DMS53 treated with DMSO at 0.1 percent for 48 hours (cell line): ENCODE measurements around the gene TVP23A.

Source experiments
- DNase-seq: peaks from one replicate; lab custom pipeline; 2025; ENCODE audit not compliant: unreplicated experiment; lab: John Stamatoyannopoulos, UW

TVP23A gene

DNA sequence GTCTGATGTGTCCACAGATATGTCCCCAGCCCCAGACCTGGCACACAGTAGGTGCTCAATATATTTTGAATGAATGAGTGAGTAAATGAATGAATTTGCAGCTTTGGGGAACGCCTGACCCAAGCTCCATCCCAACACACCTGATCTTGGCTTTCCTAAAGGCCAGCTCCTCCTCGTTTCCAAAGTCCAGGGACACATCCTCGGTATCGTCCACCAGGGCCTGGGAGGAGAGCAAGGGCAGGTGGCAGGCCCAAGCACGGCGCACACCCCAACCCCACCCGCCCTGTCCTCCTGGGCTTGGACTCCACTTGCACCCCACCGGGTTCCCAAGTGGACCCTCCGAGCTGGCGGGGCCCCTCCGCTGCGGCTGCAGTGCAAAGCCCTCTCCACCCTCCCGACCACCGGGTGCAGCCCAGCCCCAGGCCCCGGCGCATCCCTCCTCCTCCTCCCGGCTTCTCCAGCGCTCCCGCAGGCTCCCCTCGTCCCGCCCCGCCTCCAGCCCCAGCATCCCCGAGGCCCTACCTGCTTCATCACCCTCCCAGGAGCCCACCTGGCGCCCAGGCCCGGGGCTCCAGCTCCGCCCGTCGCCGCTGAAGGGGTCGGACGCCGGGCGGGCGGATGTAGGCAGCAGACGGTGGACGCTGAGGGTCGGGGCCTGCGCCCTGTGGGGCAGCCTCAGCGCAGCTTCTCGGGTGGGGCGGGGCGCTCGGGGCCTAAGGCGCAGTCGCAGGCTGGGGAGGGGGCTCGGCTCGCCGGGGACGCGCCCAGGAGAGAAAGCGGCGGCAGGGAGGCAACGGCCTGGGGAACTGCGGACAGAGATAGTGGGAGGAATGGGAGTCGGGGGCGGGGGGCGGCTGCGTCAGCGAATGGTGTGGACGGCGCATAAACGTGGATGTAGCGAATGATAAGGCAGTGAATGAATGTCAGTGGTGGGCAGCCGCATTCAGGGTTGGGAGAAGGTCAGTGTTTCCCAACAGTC is at the start of gene TVP23A:
TVP23A (minus strand) TSS at position 832 of the 979 bp plus-strand sequence; CDS start at position 531, 301 bp downstream.
- DNase-seq = no peak

DNA sequence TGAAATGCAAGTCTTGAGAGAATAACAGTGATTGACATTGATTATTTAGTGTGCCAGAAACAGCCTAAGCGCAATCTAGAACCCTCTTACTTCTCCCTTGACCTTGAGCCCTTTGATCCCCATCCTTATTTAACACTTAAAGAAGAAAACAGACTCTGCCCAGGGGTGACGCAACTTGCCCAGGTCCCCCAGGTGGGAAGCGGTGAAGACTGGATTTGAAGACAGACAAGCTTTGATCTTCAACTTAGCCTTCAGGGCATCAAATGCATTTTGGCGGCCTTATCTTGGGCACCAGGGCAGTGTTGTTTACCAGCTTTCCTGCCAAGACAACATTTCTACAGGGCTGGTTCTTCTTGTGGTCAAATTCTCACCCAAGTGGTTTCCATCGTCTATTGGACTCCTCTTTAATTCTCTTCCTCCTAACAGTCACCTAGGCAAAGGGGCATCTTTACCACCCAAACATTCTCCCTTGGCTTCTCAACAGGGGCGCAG is 49.6 kb upstream of the TVP23A start:
- DNase-seq = no peak

DNA sequence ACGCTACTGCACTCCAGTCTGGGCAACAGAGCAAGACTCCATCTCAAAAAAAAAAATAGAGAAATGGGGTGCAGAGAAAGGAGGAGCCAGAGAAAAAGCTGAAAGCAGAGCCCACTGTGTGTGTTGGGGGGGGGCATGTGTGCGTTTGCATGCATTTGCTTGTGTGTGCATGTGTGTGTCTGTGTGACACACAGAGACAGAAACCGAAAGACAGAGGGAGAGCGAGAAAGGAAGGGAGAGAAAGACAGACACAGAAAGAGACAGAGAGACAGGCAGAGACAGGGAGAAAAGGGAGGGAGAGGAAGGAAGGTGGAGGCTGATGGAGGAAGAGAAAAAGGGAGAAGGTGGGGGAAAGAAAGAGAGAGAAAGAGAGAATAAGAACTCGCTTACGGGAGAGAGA is 48.6 kb upstream of the TVP23A start:
- DNase-seq = no peak

DNA sequence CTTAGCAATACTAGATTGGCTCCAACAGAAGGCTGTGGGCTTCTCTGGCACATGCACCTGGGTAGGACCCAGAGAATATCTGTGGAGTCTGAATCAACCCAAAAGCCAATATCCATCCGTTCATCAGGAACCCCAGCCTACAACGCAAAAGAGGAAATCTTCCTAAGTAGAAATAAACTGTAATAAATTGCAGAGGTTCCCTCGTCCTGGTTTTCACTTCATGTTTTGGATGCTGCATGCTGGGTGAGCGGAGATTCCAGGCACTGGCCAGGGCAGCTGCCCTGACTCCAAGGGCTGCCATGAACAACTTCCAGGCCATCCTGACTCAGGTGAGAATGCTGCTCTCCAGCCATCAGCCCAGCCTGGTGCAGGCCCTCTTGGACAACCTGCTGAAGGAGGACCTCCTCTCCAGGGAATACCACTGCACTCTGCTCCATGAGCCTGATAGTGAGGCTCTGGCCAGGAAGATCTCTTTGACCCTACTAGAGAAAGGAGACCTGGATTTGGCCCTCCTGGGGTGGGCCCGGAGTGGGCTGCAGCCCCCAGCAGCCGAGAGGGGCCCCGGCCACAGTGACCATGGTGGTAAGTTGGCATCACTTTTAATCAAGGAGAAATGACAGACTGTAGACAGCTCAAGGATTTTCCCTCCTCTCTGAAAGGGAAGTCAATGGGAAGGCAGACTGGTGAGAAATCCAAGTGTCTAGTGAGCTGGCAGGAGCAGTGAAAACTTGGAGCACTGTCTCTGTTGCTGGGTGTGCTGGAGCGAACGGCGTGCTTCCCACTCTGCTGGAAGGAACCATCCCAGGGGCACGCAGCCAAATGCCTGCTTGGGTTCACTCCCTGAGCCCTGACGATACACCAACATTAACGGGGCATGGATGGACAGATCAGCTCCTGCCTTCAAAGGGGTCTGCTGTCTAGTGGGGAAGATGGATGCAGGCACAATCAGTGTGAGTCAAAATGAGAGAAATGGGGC is 47.7 kb upstream of the TVP23A start:
- no peak for DNase-seq

DNA sequence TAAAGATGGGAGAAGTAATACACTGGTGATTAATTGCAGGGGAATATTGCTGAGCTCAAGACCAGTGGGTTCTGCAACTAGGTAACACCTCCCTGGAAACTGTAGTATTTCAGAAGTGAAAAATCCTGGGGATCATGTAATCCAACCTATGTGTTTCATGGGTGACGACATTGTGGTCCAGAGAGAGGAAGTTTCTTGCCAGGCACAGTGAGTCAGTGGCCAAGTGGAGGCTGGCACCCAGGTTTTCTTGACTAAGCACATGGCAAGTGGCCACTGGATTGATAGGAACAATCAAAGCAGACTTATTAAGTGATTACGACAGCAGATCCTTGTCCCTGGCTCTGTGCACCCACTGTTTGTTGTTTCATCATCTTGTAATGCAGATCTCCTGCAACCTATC is 43.8 kb upstream of the TVP23A start:
- DNase-seq = no peak

DNA sequence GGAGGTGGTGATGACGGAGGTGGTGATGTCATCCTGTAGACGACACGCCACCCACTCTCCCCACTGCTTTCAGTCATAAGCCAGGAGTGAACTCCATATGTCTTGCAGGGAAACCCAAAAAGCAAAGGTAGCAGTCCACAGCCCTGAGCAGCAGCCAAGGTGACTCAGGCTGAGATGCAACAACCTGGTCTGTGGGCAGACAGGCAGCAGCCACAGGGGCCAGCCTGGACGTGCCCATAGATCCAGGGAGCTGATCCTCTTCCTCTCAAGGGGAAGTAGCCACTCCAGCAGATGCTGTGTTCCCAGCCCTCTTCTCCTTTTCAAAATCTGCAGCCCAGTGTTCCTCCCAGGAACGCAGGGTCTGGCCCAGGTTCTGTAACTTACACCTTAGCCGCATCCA is 41.1 kb upstream of the TVP23A start:
- no peak for DNase-seq

DNA sequence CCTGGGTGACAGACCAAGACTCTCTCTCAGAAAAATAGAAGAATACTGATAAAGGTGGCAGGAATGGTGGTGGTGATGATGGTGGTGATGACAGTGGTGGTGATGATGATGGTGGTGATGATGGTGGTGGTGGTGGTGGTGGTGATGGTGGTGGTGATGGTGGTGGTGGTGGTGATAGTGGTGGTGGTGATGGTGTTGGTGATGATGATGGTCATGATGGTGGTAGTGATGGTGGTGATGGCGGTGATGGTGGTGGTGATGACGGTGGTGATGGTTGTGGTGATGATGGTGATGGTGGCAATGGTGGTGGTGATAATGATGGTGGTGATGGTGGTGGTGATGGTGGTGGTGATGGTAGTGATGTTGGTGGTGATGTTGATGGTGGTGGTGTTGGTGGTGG is 40.4 kb upstream of the TVP23A start:
- no peak for DNase-seq

DNA sequence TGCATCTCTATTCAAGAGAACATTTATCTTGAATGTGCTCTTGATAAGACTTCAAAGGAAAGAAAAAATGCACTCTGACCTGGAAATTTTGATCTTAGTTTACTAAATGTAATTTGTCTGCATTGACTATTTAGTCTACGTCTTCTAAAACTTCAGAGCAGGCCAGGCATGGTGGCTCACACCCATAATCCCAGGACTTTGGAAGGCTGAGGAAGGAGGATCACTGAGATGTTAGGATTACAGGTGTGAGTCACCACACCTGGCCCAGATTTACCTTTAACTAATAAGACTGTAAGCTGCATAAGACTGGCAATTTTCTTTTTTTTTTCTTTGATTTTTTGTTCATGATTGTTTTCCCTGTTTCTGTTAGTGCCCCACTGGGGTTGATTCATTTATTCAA is 39.6 kb upstream of the TVP23A start:
- DNase-seq = no peak

DNA sequence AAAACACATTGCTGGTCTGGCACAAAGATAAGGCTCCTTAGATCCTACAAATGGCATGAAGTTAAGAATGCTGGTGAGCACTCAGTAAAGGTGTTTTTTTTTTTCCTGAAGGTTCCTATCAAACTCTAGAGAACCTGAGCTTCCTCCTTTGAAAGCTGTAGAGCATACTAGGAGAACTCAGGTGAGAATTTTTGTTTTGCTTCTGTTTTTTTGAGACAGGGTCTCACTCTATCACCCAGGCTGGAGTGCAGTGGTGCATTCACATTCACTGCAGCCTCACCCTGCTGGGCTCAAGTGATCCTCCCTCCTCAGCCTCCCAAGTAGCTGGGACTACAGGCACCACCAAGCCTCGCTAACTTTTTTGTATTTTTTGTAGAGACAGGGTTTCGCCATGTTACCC is 37.4 kb upstream of the TVP23A start:
- DNase-seq = no peak

DNA sequence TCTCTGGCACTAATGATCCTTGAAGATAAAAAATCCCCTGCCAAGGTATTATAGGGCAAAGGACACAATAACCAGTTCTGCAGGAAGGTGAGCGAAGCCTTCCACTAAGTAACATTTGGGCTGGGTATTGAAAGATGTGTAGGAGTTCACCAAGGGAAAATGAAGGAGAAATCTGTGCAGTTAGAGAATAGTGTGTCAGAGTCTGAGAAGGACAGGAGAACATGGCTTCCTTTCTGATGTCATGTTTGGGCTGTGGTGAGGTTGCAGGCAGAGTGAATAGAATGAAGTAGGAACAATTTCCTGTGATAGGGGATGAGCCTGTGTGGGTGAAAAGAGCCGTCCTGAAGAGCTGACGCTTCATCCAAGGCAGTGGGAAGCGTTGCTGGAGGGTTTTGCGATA is 34.4 kb upstream of the TVP23A start:
- DNase-seq = no peak

DNA sequence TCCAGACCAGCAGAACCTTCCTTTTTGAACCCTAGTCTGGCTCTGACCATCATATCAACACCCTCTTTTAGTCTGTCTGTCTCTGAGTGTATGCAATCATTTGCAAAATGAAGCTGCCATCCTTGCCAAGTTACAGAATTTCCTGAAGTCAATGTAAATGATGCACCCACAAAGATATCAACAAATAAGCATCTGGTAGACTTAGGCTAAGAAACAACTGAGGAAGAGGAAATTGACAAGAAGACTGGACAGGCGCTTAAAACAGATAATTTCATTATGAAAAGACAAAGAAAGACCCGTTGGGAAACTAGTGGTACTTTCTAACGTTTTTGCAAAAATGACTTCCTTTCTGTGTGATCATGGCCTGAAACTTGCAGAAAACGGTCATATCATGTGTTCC is 33.7 kb upstream of the TVP23A start:
- DNase-seq = no peak

DNA sequence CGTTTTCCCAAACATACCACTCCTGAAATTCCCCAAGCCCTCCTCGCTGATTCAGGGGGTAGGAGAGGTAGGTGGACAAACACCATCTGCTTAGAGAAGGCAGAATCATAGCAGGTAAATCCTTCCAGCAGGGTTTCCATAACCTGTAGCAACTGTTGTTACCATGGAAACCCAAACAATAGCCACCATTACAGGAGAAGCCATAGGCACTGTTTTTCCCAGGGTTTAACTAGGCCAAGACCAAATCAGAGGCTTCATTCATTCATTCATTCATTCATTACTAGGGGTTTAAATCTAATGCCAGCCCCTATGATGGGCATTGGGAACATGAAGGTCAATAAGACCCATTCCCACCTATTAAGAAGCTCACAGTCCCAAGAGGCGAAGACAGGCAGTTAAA is 32.9 kb upstream of the TVP23A start:
- DNase-seq = no peak

DNA sequence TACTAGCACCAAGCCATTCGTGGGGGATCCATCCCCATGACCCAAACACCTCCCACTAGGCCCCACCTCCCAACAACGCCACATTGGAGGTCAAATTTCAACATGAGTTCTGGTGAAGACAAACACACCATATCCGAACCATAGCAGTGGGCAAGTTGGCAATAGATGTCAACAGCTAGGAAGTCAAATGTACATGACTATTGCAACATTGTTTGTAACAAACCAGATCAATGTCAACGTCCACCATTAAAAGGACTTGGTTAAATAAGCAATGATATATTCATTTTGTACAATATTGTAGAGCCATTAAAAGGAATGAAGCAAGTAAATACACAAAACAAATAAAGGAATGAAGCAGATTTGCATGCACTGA is 31.9 kb upstream of the TVP23A start:
- no peak for DNase-seq

DNA sequence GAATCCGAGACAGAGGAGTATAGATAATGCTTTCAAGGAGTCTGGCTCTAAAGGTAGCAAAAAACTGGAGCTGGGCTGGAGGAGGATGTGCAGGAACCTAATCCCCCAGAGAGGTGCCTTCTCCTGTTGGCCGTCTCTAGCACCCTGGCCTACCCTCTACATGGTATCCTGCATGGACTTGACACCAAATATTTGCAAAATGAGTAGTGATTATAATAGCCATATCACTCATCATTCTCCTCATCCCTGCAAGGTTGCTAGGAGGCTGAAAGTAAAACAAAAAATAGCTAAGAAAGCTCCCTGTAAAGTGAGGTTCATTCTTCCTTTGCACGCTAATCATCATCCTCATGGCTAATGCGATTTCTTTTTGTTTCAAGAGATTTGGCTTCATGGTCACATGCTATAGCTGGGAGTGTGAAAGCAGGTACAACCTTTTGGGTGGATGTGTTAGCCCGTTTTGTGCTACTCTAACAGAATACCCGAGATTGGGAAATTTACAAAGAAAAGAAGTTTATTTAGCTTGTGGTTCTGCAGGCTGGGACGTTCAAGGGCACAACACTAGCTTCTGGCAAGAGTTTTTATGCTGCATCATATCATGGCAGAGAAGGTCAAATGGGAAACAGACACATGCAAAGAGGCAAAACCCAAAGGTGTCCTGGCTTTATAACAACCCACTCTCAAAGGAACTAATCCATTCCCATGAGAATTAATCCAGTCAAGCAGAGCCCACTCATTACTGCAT is 31.3 kb upstream of the TVP23A start:
- DNase-seq = no peak

DNA sequence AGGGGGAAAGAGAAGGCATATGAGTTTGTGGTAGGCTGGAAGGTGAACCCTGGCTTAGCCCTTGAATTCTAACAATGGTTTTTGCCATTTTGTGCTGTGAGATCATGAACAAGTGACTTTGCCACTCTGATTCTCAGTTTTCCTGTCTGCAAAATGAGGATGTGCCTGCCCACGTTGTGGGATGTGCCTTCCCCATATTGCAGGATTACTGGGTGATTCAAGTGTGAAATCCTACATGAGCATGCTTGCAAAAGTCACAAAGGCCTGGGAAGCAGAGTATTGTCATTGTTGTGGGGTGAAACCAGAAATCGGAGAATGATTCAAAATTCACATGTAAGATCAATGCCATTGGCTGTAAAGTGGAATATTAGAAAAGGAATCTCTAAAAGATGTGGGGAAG is 28.6 kb upstream of the TVP23A start:
- DNase-seq = no peak

DNA sequence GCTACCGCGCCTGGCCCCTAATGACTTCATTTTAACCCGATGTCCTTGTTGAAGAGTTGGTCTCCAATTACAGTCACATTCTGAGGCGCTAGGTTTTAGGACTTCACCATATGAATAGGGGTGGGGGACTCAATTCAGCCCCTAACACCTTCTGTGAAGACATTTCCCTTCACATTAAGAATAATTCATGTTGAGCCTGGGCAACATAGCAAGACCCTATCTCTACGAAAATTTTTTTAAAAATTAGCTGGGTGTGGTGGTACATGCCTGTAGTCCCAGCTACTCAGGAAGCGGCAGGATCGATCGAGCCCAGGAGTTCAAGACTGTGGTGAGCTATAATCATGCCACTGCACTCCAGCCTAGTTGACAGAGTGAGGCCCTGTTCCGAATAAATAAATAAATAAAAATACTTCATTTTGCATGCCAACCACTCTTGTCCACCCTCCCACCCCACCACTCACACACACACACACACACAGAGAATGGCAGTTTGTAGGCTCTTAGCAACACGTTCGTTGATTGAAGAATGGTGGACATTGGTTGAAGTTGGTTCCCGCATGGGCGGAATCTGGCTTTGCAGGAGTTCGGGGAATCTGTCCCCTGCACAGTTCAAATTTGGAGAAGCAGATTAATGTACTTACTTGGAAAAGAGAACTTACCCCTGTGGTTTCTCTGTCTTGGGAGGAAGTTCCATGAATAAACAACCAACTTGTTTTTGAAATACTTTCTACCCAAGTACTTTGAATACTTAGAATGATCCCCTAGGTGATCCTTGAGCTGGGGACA is 27.8 kb upstream of the TVP23A start:
- no peak for DNase-seq

DNA sequence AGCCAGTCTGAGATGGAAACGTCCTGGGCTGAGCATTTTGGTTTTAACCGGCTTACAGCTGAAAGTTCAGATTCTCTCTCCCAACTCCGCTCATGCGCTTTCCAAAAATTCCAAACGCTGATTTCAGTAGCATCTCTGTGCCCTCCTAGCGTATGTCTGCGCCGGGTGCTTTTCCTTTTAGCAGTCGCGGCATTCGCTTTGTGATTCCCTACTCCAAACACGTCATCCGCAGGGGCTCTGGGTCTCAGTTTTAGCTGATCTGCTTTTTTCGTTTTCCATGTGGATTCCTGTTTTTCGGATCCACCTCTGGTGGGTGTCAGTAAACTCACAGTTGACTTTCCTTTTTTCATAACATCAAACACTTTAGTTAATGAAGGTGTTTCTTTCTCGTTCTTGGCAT is 22.1 kb upstream of the TVP23A start:
- no peak for DNase-seq

DNA sequence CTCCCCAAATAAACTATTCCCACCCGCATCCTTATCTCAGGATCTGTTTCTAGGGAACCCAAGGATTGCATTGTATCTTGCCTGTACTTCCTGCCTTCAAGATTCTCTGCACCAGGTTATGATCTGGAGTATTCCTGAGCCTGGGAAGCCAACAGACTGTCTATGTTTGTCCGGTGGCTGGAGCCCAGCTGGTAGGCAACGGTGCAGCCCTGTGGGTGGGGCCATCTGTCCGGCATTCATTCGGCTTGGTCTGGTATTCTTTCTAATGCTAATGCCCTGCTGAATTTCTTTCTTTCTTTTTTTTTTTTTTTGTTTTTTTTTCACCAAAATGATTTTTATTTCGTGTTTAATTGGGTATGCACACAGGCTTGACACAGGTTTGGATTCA is 20.7 kb upstream of the TVP23A start:
- no peak for DNase-seq

DNA sequence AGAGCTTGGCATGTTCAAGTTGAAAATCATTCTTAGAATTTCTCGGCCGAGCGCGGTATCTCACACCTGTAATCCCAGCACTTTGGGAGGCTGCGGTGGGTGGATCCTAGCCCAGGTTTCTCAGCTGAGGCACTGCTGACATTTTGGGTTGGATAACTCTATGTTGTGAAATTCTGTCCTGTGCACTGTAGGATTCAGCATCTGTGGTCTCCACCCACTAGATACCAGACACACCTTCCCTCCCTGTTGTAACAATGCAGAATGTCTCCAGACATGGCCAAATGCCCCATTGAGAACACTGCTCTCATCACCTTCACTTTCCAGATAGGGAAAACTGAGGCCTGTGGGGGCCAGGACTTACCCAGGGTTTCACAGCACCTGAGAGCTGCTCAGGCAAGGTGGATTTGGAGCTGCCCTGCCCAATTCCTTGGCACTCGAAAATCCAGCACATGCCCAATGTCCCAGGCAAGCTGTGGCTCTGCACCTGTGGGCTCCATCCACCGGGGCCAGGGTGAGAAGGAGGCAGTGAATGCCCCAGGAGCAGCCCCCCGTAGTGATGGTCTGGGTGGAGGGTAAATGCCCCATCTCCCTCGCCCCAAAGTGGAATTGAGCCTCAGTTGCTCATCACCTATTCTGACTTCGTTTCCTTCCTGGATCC is 20.2 kb upstream of the TVP23A start:
- no peak for DNase-seq
